Prostate gland (tissue), 2 donors: ENCODE results near the gene GRK7. TPM values are rescaled to one million over a fixed set of nuclear protein-coding genes. Genes with fewer than 3 reads are reported as not detected.

ENCODE experiments used
- DNase-seq: peaks from one replicate; pipeline ENCODE4 v3.0.0-alpha.2; 2019; ENCODE audit warnings: low spot score
- H3K27ac ChIP-seq, 2 donors: fragments of 200-600 bp; sonication (generic); 2 replicates each; pipeline ENCODE4 v1.5.1; 2017 to 2019
- H3K27me3 ChIP-seq: fragments of 200-600 bp; sonication (generic); replicated peaks from 2 replicates; pipeline ENCODE4 v1.5.1; 2019; ENCODE audit not compliant: insufficient read depth
- H3K36me3 ChIP-seq, 2 donors: fragments of 200-600 bp; sonication (generic); 1 replicate in 1 of 2; 2 replicates in 1 of 2; pipeline versions ENCODE4 v1.5.1 to v1.8.1; 2017 to 2019
- H3K4me1 ChIP-seq: fragments of 200-600 bp; sonication (generic); replicated peaks from 2 replicates; pipeline ENCODE4 v1.5.1; 2019
- H3K4me3 ChIP-seq, 2 donors: fragments of 200-600 bp; sonication (generic); 2 replicates each; pipeline ENCODE4 v1.5.1; 2017 to 2019
- H3K9me3 ChIP-seq: fragments of 200-600 bp; sonication (generic); 2 replicates; pipeline ENCODE4 v1.5.1; 2017
- CTCF ChIP-seq, 4 experiments: fragments of 200-600 bp in 2 of 4; fragments of 450-650 bp in 2 of 4; sonication (generic) in 2 of 4; IDR thresholded peaks; 1 replicate in 3 of 4; 2 replicates in 1 of 4; pipeline ENCODE4 v1.5.1; 2016 to 2019; ENCODE audit warnings: antibody characterized with exemption in 4 of 4, mild to moderate bottlenecking in 2 of 4, moderate library complexity in 2 of 4
- POLR2A ChIP-seq: fragments of 450-650 bp; IDR thresholded peaks from one replicate; pipeline ENCODE4 v1.6.1; 2016; ENCODE audit warnings: antibody characterized with exemption, mild to moderate bottlenecking
- POLR2AphosphoS5 ChIP-seq: sonication (generic); formaldehyde crosslinking; IDR thresholded peaks from one replicate; pipeline ENCODE4 v1.6.1; 2017; ENCODE audit warnings: antibody characterized with exemption
- WGBS: methylation state at CpG from one replicate; pipeline ENCODE4 v1.1.5; 2018; 5-methylcytosine and 5-hydroxymethylcytosine counted together
- intact Hi-C: fragments of 100-400 bp; cut with DNase I; formaldehyde crosslinking; loops from one replicate; pipeline ENCODE4 v1.14.2; 2022
- total RNA-seq, 2 donors: library from RNA; depleted of rRNA; stranded (reverse); fragments of >200 nt; gene quantifications; one replicate each; pipeline ENCODE4 v1.1.0, GENCODE V29; 2016

Gene GRK7
- total RNA-seq, 2 donors from 2014 or later, result 0.17 TPM; not detected in 1

GRCh38 chr3:141764465-141764864 is 1.3 kb downstream of the GRK7 start:
- no peak for DNase-seq
- no peak for TF ChIP-seq POLR2A
- TF ChIP-seq POLR2AphosphoS5, result no peak
- Histone ChIP-seq H3K4me3 (no peak overlapping the region), H3K36me3 (no peaks in the 10 kb centered on the region), H3K9me3 (no peaks in the 10 kb centered on the region), H3K4me1 (no peaks in the 10 kb centered on the region), H3K27ac (no peak overlapping the region), H3K27me3 (no peaks in the 10 kb centered on the region)
- 93% methylated on average over 1 of the region's 1 CpG for WGBS
- intact Hi-C loops, result no loop called here

- no peak for DNase-seq
- H3K27me3 ChIP-seq, result no peaks in the 10 kb centered on the region
- no peaks in the 10 kb centered on the region for H3K4me1 ChIP-seq
- no peaks in the 10 kb centered on the region for H3K36me3 ChIP-seq
- H3K4me3 ChIP-seq, result no peak overlapping the region
- intact Hi-C loops, result no loop called here
- H3K27ac ChIP-seq, result no peak overlapping the region
- 87% methylated on average over 2 of the region's 2 CpGs for WGBS
- no peak for TF ChIP-seq POLR2AphosphoS5
- TF ChIP-seq CTCF (IDR thresholded peaks at IDR 0.05), result no peak
- no peaks in the 10 kb centered on the region for H3K9me3 ChIP-seq
Observed at GRCh38 chr3:141764986-141765385, 1.8 kb downstream of the GRK7 start.

DNA sequence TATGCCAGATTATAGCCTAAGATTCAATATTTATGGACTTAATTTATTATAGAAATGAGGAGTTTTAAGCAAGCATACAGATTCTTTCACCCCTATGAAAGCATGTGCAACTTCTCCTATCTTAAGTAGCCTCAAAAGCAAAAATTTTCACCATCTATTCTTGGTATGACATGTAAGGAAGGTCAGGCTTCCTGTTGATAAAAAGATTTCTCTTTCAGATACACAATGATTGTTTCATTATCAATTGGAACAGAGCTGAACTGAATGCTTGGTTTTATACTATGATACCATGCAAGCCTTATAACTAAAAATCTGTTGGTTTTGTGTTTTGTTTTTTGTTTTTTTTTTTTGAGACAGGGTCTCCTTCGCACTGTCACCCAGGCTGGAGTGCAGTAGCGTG is 3.9 kb downstream of the GRK7 start:
- Histone ChIP-seq H3K9me3 (no peaks in the 10 kb centered on the region), H3K27me3 (no peaks in the 10 kb centered on the region), H3K4me3 (no peak overlapping the region), H3K4me1 (no peaks in the 10 kb centered on the region), H3K27ac (no peak overlapping the region), H3K36me3 (no peaks in the 10 kb centered on the region)
- WGBS, result 87% methylated on average over 2 of the region's 2 CpGs
- intact Hi-C loops, result no loop called here
- TF ChIP-seq CTCF (IDR thresholded peaks at IDR 0.05), result no peak
- TF ChIP-seq POLR2A, result no peak
- no peak for DNase-seq

GRCh38 chr3:141769221-141769894 is 6.2 kb downstream of the GRK7 start:
- Histone ChIP-seq H3K9me3 (no peaks in the 10 kb centered on the region), H3K4me3 (no peak overlapping the region), H3K27me3 (no peaks in the 10 kb centered on the region), H3K36me3 (no peaks in the 10 kb centered on the region), H3K27ac (no peak overlapping the region), H3K4me1 (no peaks in the 10 kb centered on the region)
- intact Hi-C loops, result no loop called here
- no peak for DNase-seq
- TF ChIP-seq POLR2AphosphoS5, result no peak
- 76% methylated on average over 6 of the region's 6 CpGs for WGBS

- H3K4me3 ChIP-seq, result no peak overlapping the region
- no peak overlapping the region for H3K27ac ChIP-seq
- no peaks in the 10 kb centered on the region for H3K36me3 ChIP-seq
- no peaks in the 10 kb centered on the region for H3K27me3 ChIP-seq
- DNase-seq, result no peak
- TF ChIP-seq POLR2A, result no peak
- no peak for TF ChIP-seq CTCF (IDR thresholded peaks at IDR 0.05)
- TF ChIP-seq POLR2AphosphoS5, result no peak
- H3K9me3 ChIP-seq, result no peaks in the 10 kb centered on the region
- intact Hi-C loops, result no loop called here
- WGBS, result 96% methylated on average over 6 of the region's 6 CpGs
- no peaks in the 10 kb centered on the region for H3K4me1 ChIP-seq
Observed at GRCh38 chr3:141773676-141774075, 10.5 kb downstream of the GRK7 start.

- H3K36me3 ChIP-seq, result no peaks in the 10 kb centered on the region
- 90% methylated on average over 14 of the region's 14 CpGs for WGBS
- TF ChIP-seq POLR2AphosphoS5 (no peak), CTCF (IDR thresholded peaks at IDR 0.05) (no peak), POLR2A (no peak)
- intact Hi-C loops, result no loop called here
- no peaks in the 10 kb centered on the region for H3K4me1 ChIP-seq
- H3K27ac ChIP-seq, result no peak overlapping the region
- H3K9me3 ChIP-seq, result no peaks in the 10 kb centered on the region
- H3K27me3 ChIP-seq, result no peaks in the 10 kb centered on the region
- H3K4me3 ChIP-seq, result no peak overlapping the region
- no peak for DNase-seq
Observed at GRCh38 chr3:141776376-141776775, 13.2 kb downstream of the GRK7 start.
